Measurements from ENCODE around the gene PIK3IP1. TPM values are rescaled to one million over a fixed set of nuclear protein-coding genes. Genes with fewer than 3 reads are reported as not detected.

Gene PIK3IP1
- total RNA-seq, 1 donor from 2014 or later = 15.1 TPM

Other genes with a start within 250 kb of the PIK3IP1 start
- gene SMTN, start 211.2 kb downstream of the PIK3IP1 start, total RNA-seq = 93.1 and 180 TPM in 2 replicates
- 10.3 and 21.8 TPM in 2 replicates for gene SELENOM, start 184.9 kb downstream of the PIK3IP1 start, total RNA-seq
- gene INPP5J, start 169.5 kb downstream of the PIK3IP1 start, total RNA-seq = under 0.01 TPM in 2 replicates
- gene PLA2G3, start 152.0 kb downstream of the PIK3IP1 start, total RNA-seq = not detected in 2 replicates
- 23.3 and 30.6 TPM in 2 replicates for gene RNF185, start 132.3 kb downstream of the PIK3IP1 start, total RNA-seq
- gene LIMK2, start 80.2 kb downstream of the PIK3IP1 start, total RNA-seq = 51.2 and 64.3 TPM in 2 replicates
- 10.5 and 15.1 TPM in 2 replicates for gene PATZ1, start 53.9 kb upstream of the PIK3IP1 start, total RNA-seq
- gene DRG1, start 107.1 kb upstream of the PIK3IP1 start, total RNA-seq = 50.0 and 50.1 TPM in 2 replicates
- 6.5 and 11.5 TPM in 2 replicates for gene EIF4ENIF1, start 197.4 kb upstream of the PIK3IP1 start, total RNA-seq
- gene SFI1, start 204.0 kb upstream of the PIK3IP1 start, total RNA-seq = 8.5 and 18.1 TPM in 2 replicates